ENCODE data around the gene ZNF648.
"Not testable (repeated sequence)": the region's sequence is repeated elsewhere in the genome, so short reads cannot be mapped to it uniquely, and the experiment has no call there.

ZNF648 gene

GRCh38 chr1:182054698-182055326 lies 6.7 kb downstream of the ZNF648 start:
- no peak overlapping the region for H3K4me3 Mint-ChIP-seq
- DNase-seq (ENCODE audit: low spot score in 2 of 2) = peak; percentile 30 to 69
- no peaks in the 10 kb centered on the region for H3K4me1 Mint-ChIP-seq
- no peak overlapping the region for H3K27ac Mint-ChIP-seq
- no peaks in the 10 kb centered on the region for H3K9me3 Mint-ChIP-seq
- H3K36me3 Mint-ChIP-seq = no peaks in the 10 kb centered on the region
- peak; percentile 53 for ATAC-seq

GRCh38 chr1:182052355-182052754 lies 9.2 kb downstream of the ZNF648 start:
- ATAC-seq (no peak), DNase-seq (ENCODE audit: low spot score in 2 of 2) (no peak)
- no peak overlapping the region for H3K4me3 Mint-ChIP-seq
- H3K27ac Mint-ChIP-seq = no peak overlapping the region
- no peaks in the 10 kb centered on the region for H3K9me3 Mint-ChIP-seq
- no peaks in the 10 kb centered on the region for H3K4me1 Mint-ChIP-seq
- H3K36me3 Mint-ChIP-seq = no peaks in the 10 kb centered on the region

GRCh38 chr1:182051938-182052337 lies 9.6 kb downstream of the ZNF648 start:
- ATAC-seq (peak; percentile 52), DNase-seq (ENCODE audit: low spot score in 2 of 2) (no peak)
- Mint-ChIP-seq H3K9me3 (no peaks in the 10 kb centered on the region), H3K36me3 (no peaks in the 10 kb centered on the region), H3K4me3 (no peak overlapping the region), H3K27ac (no peak overlapping the region), H3K4me1 (no peaks in the 10 kb centered on the region)

- Mint-ChIP-seq H3K4me3 (no peak overlapping the region), H3K9me3 (peaks cover 3% of the 10 kb centered on the region), H3K27ac (no peak overlapping the region), H3K4me1 (no peaks in the 10 kb centered on the region), H3K36me3 (no peaks in the 10 kb centered on the region)
- DNase-seq (ENCODE audit: low spot score in 2 of 2) (no peak), ATAC-seq (no peak)
Observed at GRCh38 chr1:182050481-182051448, 10.7 kb downstream of the ZNF648 start.

GRCh38 chr1:182048562-182048961 lies 12.9 kb downstream of the ZNF648 start:
- Mint-ChIP-seq H3K27ac (no peak overlapping the region), H3K36me3 (no peaks in the 10 kb centered on the region)
- ATAC-seq = no peak

GRCh38 chr1:182046763-182047162 lies 14.7 kb downstream of the ZNF648 start:
- DNase-seq (ENCODE audit: low spot score in 2 of 2) (no peak), ATAC-seq (peak; percentile 59)
- H3K27ac Mint-ChIP-seq = no peak overlapping the region
- H3K9me3 Mint-ChIP-seq = peaks cover 6% of the 10 kb centered on the region
- no peak overlapping the region for H3K4me3 Mint-ChIP-seq
- no peaks in the 10 kb centered on the region for H3K4me1 Mint-ChIP-seq
- no peaks in the 10 kb centered on the region for H3K36me3 Mint-ChIP-seq

More at GRCh38 chr1:182048562-182048961, 12.9 kb downstream of the ZNF648 start:
- no peaks in the 10 kb centered on the region for H3K4me1 Mint-ChIP-seq
- no peak for DNase-seq (ENCODE audit: low spot score in 2 of 2)
- peaks cover 6% of the 10 kb centered on the region for H3K9me3 Mint-ChIP-seq
- no peak overlapping the region for H3K4me3 Mint-ChIP-seq

- not testable (repeated sequence) for DNase-seq (ENCODE audit: low spot score in 2 of 2); H3K9me3 Mint-ChIP-seq; H3K4me3 Mint-ChIP-seq; H3K36me3 Mint-ChIP-seq; ATAC-seq; H3K4me1 Mint-ChIP-seq; H3K27ac Mint-ChIP-seq
Observed at GRCh38 chr1:182045481-182045880, 16.0 kb downstream of the ZNF648 start.

- Mint-ChIP-seq H3K4me1 (no peaks in the 10 kb centered on the region), H3K27ac (no peak overlapping the region), H3K4me3 (no peak overlapping the region), H3K36me3 (no peaks in the 10 kb centered on the region), H3K9me3 (peaks cover 3% of the 10 kb centered on the region)
- ATAC-seq = no peak
- DNase-seq (ENCODE audit: low spot score in 2 of 2) = no peak
Observed at GRCh38 chr1:182041615-182042014, 19.9 kb downstream of the ZNF648 start.

GRCh38 chr1:182038220-182038619 lies 23.3 kb downstream of the ZNF648 start:
- H3K4me1 Mint-ChIP-seq = no peaks in the 10 kb centered on the region
- no peak overlapping the region for H3K27ac Mint-ChIP-seq
- ATAC-seq (no peak), DNase-seq (ENCODE audit: low spot score in 2 of 2) (no peak)
- no peak overlapping the region for H3K4me3 Mint-ChIP-seq
- H3K36me3 Mint-ChIP-seq = no peaks in the 10 kb centered on the region
- no peaks in the 10 kb centered on the region for H3K9me3 Mint-ChIP-seq

GRCh38 chr1:182035097-182035770 lies 26.3 kb downstream of the ZNF648 start:
- Mint-ChIP-seq H3K36me3 (no peaks in the 10 kb centered on the region), H3K4me1 (no peaks in the 10 kb centered on the region), H3K4me3 (no peak overlapping the region), H3K9me3 (no peaks in the 10 kb centered on the region), H3K27ac (no peak overlapping the region)
- no peak for DNase-seq (ENCODE audit: low spot score in 2 of 2)
- no peak for ATAC-seq

- Mint-ChIP-seq H3K4me1 (peaks cover 11% of the 10 kb centered on the region), H3K9me3 (no peaks in the 10 kb centered on the region), H3K27ac (no peak overlapping the region), H3K36me3 (no peaks in the 10 kb centered on the region), H3K4me3 (no peak overlapping the region)
- DNase-seq (ENCODE audit: low spot score in 2 of 2) (no peak), ATAC-seq (no peak)
Observed at GRCh38 chr1:182032251-182032650, 29.3 kb downstream of the ZNF648 start.

GRCh38 chr1:182029379-182030331 lies 31.9 kb downstream of the ZNF648 start:
- H3K4me3 Mint-ChIP-seq = peak overlapping the region; percentile 87
- H3K27ac Mint-ChIP-seq = peak overlapping the region; percentile 95
- ATAC-seq = peak; percentile 94
- no peaks in the 10 kb centered on the region for H3K36me3 Mint-ChIP-seq
- peaks cover 11% of the 10 kb centered on the region for H3K4me1 Mint-ChIP-seq
- no peaks in the 10 kb centered on the region for H3K9me3 Mint-ChIP-seq
- DNase-seq (ENCODE audit: low spot score in 2 of 2) = peak; percentile 93 to 99

GRCh38 chr1:182029002-182029378 lies 32.5 kb downstream of the ZNF648 start:
- Mint-ChIP-seq H3K4me1 (peaks cover 11% of the 10 kb centered on the region), H3K27ac (peak overlapping the region; percentile 95), H3K9me3 (no peaks in the 10 kb centered on the region)

GRCh38 chr1:182015360-182015759 lies 46.2 kb downstream of the ZNF648 start:
- Mint-ChIP-seq H3K4me1 (no peaks in the 10 kb centered on the region), H3K9me3 (peaks cover 2% of the 10 kb centered on the region), H3K27ac (no peak overlapping the region), H3K36me3 (no peaks in the 10 kb centered on the region), H3K4me3 (no peak overlapping the region)
- DNase-seq (ENCODE audit: low spot score in 2 of 2) = no peak
- no peak for ATAC-seq

More at GRCh38 chr1:182029002-182029378, 32.5 kb downstream of the ZNF648 start:
- DNase-seq (ENCODE audit: low spot score in 2 of 2) (no peak), ATAC-seq (no peak)
- Mint-ChIP-seq H3K4me3 (peak overlapping the region; percentile 87), H3K36me3 (no peaks in the 10 kb centered on the region)
